ENCODE measurements around the gene ERVK3-1. TPM values are rescaled to one million over a fixed set of nuclear protein-coding genes. Genes with fewer than 3 reads are reported as not detected.
A peak's percentile ranks its signal among the peaks of the same experiment; 100 is the strongest.

Gene ERVK3-1
- total and polyA plus RNA-seq, 11 donors = 12.8 to 61.1 (median 24.3) TPM

GRCh38 chr19:58355215-58355796, 50.1 kb downstream of the ERVK3-1 start:
- Histone ChIP-seq H3K27me3 (peaks cover 5 to 56% (median 16%) of the 10 kb centered on the region in 9 donors), H3K36me3 (no peaks in the 10 kb centered on the region)
- WGBS, 4 donors = 92 to 95% (median 95%) methylated on average over 10 of the region's 10 CpGs

GRCh38 chr19:58355908-58356765, 51.0 kb downstream of the ERVK3-1 start:
- peak overlapping the region in 1 of 12 donors; percentile 50 for H3K27ac ChIP-seq
- no peak for DNase-seq
- H3K9me3 ChIP-seq = no peaks in the 10 kb centered on the region
- intact Hi-C loops (cut with DNase I) = no loop called here
- H3K4me1 ChIP-seq = peaks cover 0 to 30% (median 15%) of the 10 kb centered on the region in 12 donors
- no peaks in the 10 kb centered on the region for H3K36me3 ChIP-seq
- 8 to 20% (median 12%) methylated on average over 42 to 94 of the region's 94 CpGs for WGBS, 4 donors
- peak in 3 of 4 donors; percentile 14 to 46 (median 27) for ATAC-seq
- H3K4me3 ChIP-seq = peak overlapping the region; percentile 26 to 62 (median 47)
- peaks cover 0 to 48% (median 8%) of the 10 kb centered on the region in 9 donors for H3K27me3 ChIP-seq
- TF ChIP-seq POLR2A (IDR thresholded peaks at IDR 0.05) = no peak
- TF ChIP-seq, protein P1, sequence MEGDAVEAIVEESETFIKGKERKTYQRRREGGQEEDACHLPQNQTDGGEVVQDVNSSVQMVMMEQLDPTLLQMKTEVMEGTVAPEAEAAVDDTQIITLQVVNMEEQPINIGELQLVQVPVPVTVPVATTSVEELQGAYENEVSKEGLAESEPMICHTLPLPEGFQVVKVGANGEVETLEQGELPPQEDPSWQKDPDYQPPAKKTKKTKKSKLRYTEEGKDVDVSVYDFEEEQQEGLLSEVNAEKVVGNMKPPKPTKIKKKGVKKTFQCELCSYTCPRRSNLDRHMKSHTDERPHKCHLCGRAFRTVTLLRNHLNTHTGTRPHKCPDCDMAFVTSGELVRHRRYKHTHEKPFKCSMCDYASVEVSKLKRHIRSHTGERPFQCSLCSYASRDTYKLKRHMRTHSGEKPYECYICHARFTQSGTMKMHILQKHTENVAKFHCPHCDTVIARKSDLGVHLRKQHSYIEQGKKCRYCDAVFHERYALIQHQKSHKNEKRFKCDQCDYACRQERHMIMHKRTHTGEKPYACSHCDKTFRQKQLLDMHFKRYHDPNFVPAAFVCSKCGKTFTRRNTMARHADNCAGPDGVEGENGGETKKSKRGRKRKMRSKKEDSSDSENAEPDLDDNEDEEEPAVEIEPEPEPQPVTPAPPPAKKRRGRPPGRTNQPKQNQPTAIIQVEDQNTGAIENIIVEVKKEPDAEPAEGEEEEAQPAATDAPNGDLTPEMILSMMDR (IDR thresholded peaks at IDR 0.05) = no peak

More at GRCh38 chr19:58355215-58355796, 50.1 kb downstream of the ERVK3-1 start:
- Histone ChIP-seq H3K4me1 (peaks cover 0 to 38% (median 17%) of the 10 kb centered on the region in 12 donors), H3K4me3 (peak overlapping the region in 4 of 12 donors; percentile 58 to 62 (median 58)), H3K9me3 (no peaks in the 10 kb centered on the region), H3K27ac (no peak overlapping the region)
- intact Hi-C loops (cut with DNase I) = no loop called here
- DNase-seq (no peak), ATAC-seq (no peak)
- no peak for TF ChIP-seq POLR2A (IDR thresholded peaks at IDR 0.05)
- TF ChIP-seq, protein P1 (IDR thresholded peaks at IDR 0.05) = no peak

DNA sequence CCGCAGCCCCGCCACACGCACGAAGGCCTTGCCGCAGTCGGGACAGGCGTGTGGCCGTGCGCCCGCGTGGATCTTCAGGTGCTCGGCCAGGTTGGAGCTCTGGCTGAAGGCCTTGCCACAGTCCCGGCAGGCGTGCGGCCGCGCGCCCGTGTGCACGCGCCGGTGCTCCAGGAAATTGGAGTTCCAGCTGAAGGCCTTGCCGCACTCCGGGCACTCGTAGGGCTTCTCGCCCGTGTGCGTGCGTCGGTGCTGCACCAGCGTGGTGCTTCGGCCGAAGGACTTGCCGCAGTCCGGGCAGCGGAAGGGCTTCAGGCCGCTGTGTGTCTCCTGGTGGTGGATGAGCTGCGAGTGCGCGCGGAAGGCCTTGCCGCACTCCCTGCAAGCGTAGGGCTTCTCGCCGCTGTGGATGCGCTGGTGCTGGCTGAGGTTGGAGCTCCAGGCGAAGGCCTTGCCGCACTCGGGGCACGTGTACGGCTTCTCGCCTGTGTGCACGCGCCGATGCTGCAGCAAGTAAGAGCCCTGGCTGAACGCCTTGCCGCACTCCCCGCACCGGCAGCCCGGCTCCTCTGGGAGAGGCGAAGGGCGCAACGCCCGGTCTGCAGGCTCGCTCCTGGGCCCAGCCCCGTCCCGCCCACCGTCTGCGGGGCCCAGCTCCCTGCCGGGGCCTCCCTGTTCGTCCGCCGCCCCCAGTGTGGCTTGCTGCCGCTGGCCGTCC, 51.7 kb downstream of the ERVK3-1 start:
- DNase-seq (peak in 1 of 5 donors; percentile 64), ATAC-seq (peak in 1 of 4 donors; percentile 3)
- intact Hi-C loops (cut with DNase I) = no loop called here
- Histone ChIP-seq H3K9me3 (no peaks in the 10 kb centered on the region), H3K27me3 (peaks cover 0 to 40% (median under 1%) of the 10 kb centered on the region in 9 donors), H3K4me1 (peaks cover 0 to 30% (median 17%) of the 10 kb centered on the region in 12 donors), H3K27ac (peak overlapping the region in 1 of 12 donors; percentile 50), H3K4me3 (peak overlapping the region; percentile 26 to 62 (median 47)), H3K36me3 (no peaks in the 10 kb centered on the region)
- 17 to 49% (median 32%) methylated on average over 23 to 75 of the region's 75 CpGs for WGBS, 4 donors
- no peak for TF ChIP-seq POLR2A (IDR thresholded peaks at IDR 0.05)
- TF ChIP-seq, protein P1 (IDR thresholded peaks at IDR 0.05) = no peak
